ENCODE data around the gene KLHDC7B.

The KLHDC7B gene

GRCh38 chr22:50529897-50530579, 15.7 kb upstream of the KLHDC7B start, which contains the start of gene TYMP:
TYMP (minus strand) TSS chr22:50530012; CDS start chr22:50529709, 303 bp downstream.
- peak; percentile 92 to 94 for DNase-seq

GRCh38 chr22:50530580-50530876, 15.2 kb upstream of the KLHDC7B start:
- DNase-seq = peak in 1 of 2 donors; percentile 65

GRCh38 chr22:50530877-50531545, 14.7 kb upstream of the KLHDC7B start:
- DNase-seq = peak; percentile 90 to 94

GRCh38 chr22:50531546-50531961, 14.1 kb upstream of the KLHDC7B start:
- peak; percentile 73 to 87 for DNase-seq

GRCh38 chr22:50531962-50532674, 13.6 kb upstream of the KLHDC7B start:
- DNase-seq = peak; percentile 21 to 56

GRCh38 chr22:50532824-50533796, 12.6 kb upstream of the KLHDC7B start:
- DNase-seq = no peak

GRCh38 chr22:50533856-50534711, 11.6 kb upstream of the KLHDC7B start:
- peak; percentile 46 to 77 for DNase-seq

GRCh38 chr22:50535113-50535512, 10.6 kb upstream of the KLHDC7B start:
- DNase-seq = no peak

GRCh38 chr22:50536226-50536625, 9.5 kb upstream of the KLHDC7B start:
- no peak for DNase-seq

- no peak for DNase-seq
These were observed 7.9 kb upstream of the KLHDC7B start for GRCh38 chr22:50537765-50538164.

GRCh38 chr22:50540381-50540780, 5.3 kb upstream of the KLHDC7B start:
- no peak for DNase-seq

GRCh38 chr22:50541667-50542026, 4.1 kb upstream of the KLHDC7B start:
- DNase-seq = peak; percentile 93 to 95

- peak; percentile 92 to 97 for DNase-seq
These were observed 3.2 kb upstream of the KLHDC7B start for GRCh38 chr22:50542416-50542927.

GRCh38 chr22:50544078-50544745, 1.5 kb upstream of the KLHDC7B start:
- peak; percentile 75 to 80 for DNase-seq

- no peak for DNase-seq
These were observed 899 bp upstream of the KLHDC7B start for GRCh38 chr22:50544746-50545253.

GRCh38 chr22:50546326-50547262, 895 bp downstream of the KLHDC7B start:
- DNase-seq = no peak

GRCh38 chr22:50547263-50547985, 1.7 kb downstream of the KLHDC7B start:
- no peak for DNase-seq
